Purkinje cell (primary cell): Measurements from ENCODE around the gene TSGA10IP. TPM values are rescaled to one million over a fixed set of nuclear protein-coding genes. Genes with fewer than 3 reads are reported as not detected.

Experiments
- polyA plus RNA-seq: library from polyadenylated mRNA; unstranded; fragments of >200 nt; fragmentation: Nextera tagmentation; gene quantifications from 2 replicates; pipeline ENCODE4 v1.2.1, GENCODE V29; 2014

TSGA10IP gene
- 0.73 TPM in 1 of 2 replicates, not detected in the other for polyA plus RNA-seq

DNA sequence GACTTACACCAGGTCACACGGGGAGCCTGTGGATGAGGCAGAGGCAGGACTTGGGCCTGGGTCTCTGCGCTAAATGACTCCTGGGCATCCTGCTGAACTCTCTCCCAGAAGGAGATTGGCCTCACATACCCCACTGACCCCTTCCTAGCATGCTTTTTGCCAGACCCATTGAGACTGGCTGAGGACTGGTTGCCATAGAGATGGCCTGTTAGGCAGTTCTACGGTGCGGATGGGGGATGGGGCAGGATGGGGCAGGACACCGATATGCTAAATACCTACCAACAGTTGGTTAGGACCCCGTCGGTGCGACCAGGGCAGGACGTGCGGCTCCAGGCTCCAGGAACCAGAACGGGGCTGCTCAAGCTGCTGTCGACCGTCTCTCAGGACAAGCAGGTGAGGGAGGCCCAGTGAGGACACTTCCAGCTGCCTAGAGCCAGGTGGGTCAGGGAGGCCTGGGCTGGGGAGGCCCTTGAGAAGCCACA is at the start of gene TSGA10IP:
Gene TSGA10IP (plus strand): TSS at position 51 of the 482 bp plus-strand sequence. CDS start 196 bp downstream, at position 247.

GRCh38 chr11:65900125-65900898 is 45.0 kb upstream of the TSGA10IP start, which contains the start of gene FOSL1:
FOSL1 (minus strand) TSS chr11:65900388; CDS start chr11:65900339, 49 bp downstream.

DNA sequence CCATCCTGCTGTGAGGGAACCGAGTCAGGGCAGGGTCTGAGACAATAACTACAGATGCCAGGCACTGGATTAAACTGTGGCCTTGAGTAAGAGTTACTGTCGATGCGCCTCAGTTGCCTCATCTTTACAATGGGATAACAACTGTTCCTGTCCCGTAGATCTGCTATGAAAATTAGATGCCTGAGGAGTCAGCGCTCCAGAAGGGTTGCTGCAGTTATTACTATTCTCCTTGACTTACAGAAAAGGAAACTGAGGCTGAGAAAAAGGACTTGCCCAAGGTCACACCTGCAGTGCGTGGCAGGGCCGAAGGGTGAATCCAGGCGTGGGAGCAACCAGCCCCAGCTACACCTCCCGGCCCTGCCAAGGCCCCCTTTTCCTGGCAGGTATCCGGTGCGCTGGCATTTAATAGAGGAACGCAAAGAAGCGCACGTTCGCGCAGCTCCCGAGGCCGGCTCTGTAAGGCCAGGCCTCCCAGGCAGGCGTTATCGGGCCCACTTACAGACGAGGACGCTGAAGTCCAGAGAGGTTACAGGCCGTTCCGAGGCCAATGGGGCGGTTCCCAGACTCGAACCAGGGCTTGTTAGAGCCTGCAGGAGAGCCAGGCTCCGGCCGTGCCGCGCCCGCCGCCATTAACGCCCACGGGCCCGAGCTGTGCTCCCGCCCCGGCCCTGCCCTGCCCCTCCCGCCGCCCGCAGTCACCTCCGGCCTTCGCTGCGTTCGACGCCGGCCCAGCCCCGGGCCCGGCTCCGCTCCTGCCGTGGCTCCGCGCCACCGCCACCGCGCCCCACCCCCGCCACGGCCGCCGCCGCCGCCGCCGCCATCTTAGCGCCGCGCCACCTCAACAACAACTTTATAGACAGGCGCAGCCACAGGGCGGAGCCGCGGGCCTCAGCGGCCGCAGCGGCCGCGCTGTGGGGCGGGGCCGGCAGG is 26.8 kb upstream of the TSGA10IP start, which contains the start of gene C11orf68:
Gene C11orf68 (minus strand): TSS at position 852 of the 930 bp plus-strand sequence. CDS start 31 bp downstream, at position 821.

DNA sequence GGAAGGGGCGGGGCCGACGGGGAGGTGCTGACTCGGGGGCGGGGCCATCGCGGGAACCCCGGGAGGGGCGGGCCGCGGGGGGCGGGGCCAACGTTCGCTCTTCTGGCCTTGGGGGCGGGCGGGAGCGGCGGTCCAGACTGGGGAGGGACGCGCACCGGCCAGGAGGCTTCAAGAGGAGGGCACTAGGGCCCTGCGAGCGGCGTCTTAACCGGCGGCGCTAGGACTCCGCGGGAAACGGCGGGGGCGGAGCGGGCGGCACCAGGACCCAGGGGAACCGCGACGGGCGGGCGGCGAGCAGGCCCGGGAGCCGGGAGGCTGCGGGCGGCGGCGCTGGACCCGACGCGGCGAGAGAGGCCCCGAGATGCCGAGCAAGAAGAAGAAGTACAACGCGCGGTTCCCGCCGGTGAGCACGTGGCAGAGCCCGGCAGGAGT is 26.1 kb upstream of the TSGA10IP start, which contains the start of gene DRAP1:
Gene DRAP1 (plus strand): TSS at position 286 of the 432 bp plus-strand sequence. CDS start 76 bp downstream, at position 362.

DNA sequence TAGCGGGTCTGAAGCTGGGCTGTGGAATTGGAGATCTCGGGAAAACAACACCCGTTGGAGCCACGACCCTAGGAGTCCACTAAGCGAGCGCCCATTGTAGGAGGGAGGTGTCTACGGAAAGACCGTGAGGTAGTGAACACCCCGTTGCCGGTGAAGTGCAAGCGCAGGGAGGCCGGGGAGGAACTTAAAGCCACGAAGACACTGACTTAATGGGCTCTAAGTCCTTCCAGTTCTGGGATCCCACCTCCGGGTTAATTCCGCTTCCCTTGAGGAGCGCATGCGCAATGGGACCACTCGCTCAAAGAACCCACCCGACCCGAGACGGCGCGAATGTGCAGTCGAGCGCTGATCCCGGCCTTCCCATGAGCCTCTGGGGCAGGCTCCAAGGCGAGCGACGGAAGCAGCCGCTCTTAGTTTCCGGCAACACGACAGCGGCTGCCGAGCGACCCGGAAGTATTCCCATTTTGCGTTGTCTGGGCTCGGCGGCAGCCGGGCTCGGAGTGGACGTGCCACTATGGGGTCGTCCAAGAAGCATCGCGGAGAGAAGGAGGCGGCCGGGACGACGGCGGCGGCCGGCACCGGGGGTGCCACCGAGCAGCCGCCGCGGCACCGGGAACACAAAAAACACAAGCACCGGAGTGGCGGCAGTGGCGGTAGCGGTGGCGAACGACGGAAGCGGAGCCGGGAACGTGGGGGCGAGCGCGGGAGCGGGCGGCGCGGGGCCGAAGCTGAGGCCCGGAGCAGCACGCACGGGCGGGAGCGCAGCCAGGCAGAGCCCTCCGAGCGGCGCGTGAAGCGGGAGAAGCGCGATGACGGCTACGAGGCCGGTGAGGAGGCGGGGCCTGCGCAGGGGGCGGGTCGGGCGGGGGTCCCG is 16.2 kb downstream of the TSGA10IP start, which contains the start of gene SART1:
Gene SART1 (plus strand): TSS at position 468 of the 874 bp plus-strand sequence. CDS start 47 bp downstream, at position 515.

DNA sequence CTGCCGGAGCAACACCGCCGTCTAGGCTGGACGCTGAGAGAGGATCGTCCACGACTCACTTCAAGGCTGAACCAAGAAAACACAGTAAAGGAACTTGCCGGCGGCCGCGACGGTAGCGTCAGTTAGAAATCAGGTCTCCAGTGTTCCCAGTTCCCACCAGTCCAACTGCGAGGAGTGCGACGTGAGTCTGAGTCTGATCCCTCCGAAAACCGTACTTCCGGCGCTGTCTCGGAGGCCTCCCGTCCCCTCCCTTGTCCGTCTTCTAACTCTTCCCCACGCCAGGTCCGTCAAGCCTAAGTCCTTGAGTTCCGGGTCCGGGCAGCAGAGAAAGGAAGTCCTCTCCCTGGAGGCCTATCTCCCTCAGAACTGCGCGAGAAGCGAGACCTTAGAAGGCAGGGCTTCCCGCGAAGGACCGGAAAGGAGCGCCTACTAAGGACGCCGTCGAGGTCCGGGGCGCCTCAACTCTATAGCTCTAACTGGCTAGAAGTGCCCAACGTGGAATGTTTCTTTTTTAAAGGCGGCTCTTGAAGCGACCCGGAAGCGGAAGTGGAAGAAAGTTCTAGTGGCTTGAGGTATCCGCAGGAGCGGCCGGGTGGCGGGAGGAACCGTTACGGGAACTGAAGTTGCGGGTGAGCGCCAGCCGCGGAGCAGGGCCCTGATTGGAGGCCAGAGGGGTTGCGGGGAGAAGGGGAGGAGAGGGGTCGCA is 56.8 kb downstream of the TSGA10IP start, which contains the start of the genes BANF1 and EIF1AD:
Gene BANF1 (plus strand): TSS at position 562 of the 706 bp plus-strand sequence. CDS start 748 bp downstream, outside the sequence.
Gene EIF1AD (minus strand): TSS at position 216 of the 706 bp plus-strand sequence. CDS start 1,768 bp downstream, outside the sequence.

Other genes starting within 250 kb of the TSGA10IP start
- 2.4 and 7.8 TPM in 2 replicates for gene KAT5, start 233.2 kb upstream of the TSGA10IP start, polyA plus RNA-seq
- gene RNASEH2C, start 224.7 kb upstream of the TSGA10IP start, polyA plus RNA-seq, result 6.6 and 13.0 TPM in 2 replicates
- gene AP5B1, start 164.5 kb upstream of the TSGA10IP start, polyA plus RNA-seq, result 0.08 and 0.35 TPM in 2 replicates
- gene OVOL1, start 158.4 kb upstream of the TSGA10IP start, polyA plus RNA-seq, result not detected in 2 replicates
- gene SNX32, start 111.5 kb upstream of the TSGA10IP start, polyA plus RNA-seq, result 2.2 and 4.6 TPM in 2 replicates
- gene CFL1, start 87.3 kb upstream of the TSGA10IP start, polyA plus RNA-seq, result 185 and 274 TPM in 2 replicates
- gene MUS81, start 85.0 kb upstream of the TSGA10IP start, polyA plus RNA-seq, result 9.5 and 11.2 TPM in 2 replicates
- gene EFEMP2, start 72.7 kb upstream of the TSGA10IP start, polyA plus RNA-seq, result 0.31 and 1.8 TPM in 2 replicates
- not detected in 2 replicates for gene CTSW, start 65.6 kb upstream of the TSGA10IP start, polyA plus RNA-seq
- 37.0 and 67.8 TPM in 2 replicates for gene FIBP, start 57.0 kb upstream of the TSGA10IP start, polyA plus RNA-seq
- 2.2 and 2.7 TPM in 2 replicates for gene CCDC85B, start 54.8 kb upstream of the TSGA10IP start, polyA plus RNA-seq
- gene FOSL1, start 45.1 kb upstream of the TSGA10IP start, polyA plus RNA-seq, result not detected in 2 replicates
- 12.4 and 15.2 TPM in 2 replicates for gene C11orf68, start 26.4 kb upstream of the TSGA10IP start, polyA plus RNA-seq
- gene DRAP1, start 26.1 kb upstream of the TSGA10IP start, polyA plus RNA-seq, result 32.5 and 40.9 TPM in 2 replicates
- gene SART1, start 16.3 kb downstream of the TSGA10IP start, polyA plus RNA-seq, result 22.8 and 46.8 TPM in 2 replicates
- 30.9 and 38.3 TPM in 2 replicates for gene EIF1AD, start 56.7 kb downstream of the TSGA10IP start, polyA plus RNA-seq
- gene BANF1, start 57.0 kb downstream of the TSGA10IP start, polyA plus RNA-seq, result 356 and 424 TPM in 2 replicates
- gene CST6, start 66.5 kb downstream of the TSGA10IP start, polyA plus RNA-seq, result not detected in 2 replicates
- gene CATSPER1, start 81.0 kb downstream of the TSGA10IP start, polyA plus RNA-seq, result 0.59 TPM in 1 of 2 replicates, not detected in the other
- 8.7 and 19.5 TPM in 2 replicates for gene GAL3ST3, start 103.7 kb downstream of the TSGA10IP start, polyA plus RNA-seq
- gene SF3B2, start 106.9 kb downstream of the TSGA10IP start, polyA plus RNA-seq, result 63.3 and 67.3 TPM in 2 replicates
- 1.0 and 2.4 TPM in 2 replicates for gene PACS1, start 124.8 kb downstream of the TSGA10IP start, polyA plus RNA-seq